ENCODE measurements around the gene NR6A1. TPM values are rescaled to one million over a fixed set of nuclear protein-coding genes. Genes with fewer than 3 reads are reported as not detected.

The NR6A1 gene
- total RNA-seq, 4 donors from 2014 or later, result 1.8 to 2.8 (median 2.0) TPM

- intact Hi-C loops (cut with DNase I), result no loop called here
- WGBS, result 94% methylated on average over 9 of the region's 9 CpGs
- H3K27ac ChIP-seq (replicated peaks in 1 of 4), result no peak overlapping the region
- DNase-seq (ENCODE audit: extremely low spot score), result no peak
- no peaks in the 10 kb centered on the region for H3K4me1 ChIP-seq
- no peaks in the 10 kb centered on the region for H3K9me3 ChIP-seq
- no peaks in the 10 kb centered on the region for H3K36me3 ChIP-seq
- H3K27me3 ChIP-seq, result peaks cover 0 to 86% (median 19%) of the 10 kb centered on the region in 4 donors
- H3K4me3 ChIP-seq, result no peak overlapping the region
- no peak for TF ChIP-seq EP300 (IDR thresholded peaks at IDR 0.05)
- no peak for TF ChIP-seq POLR2A (IDR thresholded peaks at IDR 0.05; ENCODE audit: low read depth)
- TF ChIP-seq CTCF (IDR thresholded peaks at IDR 0.05), result no peak
- no peak for TF ChIP-seq POLR2AphosphoS5 (IDR thresholded peaks at IDR 0.05)
Measured at GRCh38 chr9:124483481-124483880, 287.6 kb downstream of the NR6A1 start.

GRCh38 chr9:124482431-124483031 lies 288.6 kb downstream of the NR6A1 start:
- no peak for DNase-seq (ENCODE audit: extremely low spot score)
- no peaks in the 10 kb centered on the region for H3K36me3 ChIP-seq
- H3K27me3 ChIP-seq, result peaks cover under 1 to 88% (median 27%) of the 10 kb centered on the region in 4 donors
- WGBS, result 50% methylated on average over 10 of the region's 26 CpGs
- intact Hi-C loops (cut with DNase I), result no loop called here
- no peaks in the 10 kb centered on the region for H3K9me3 ChIP-seq
- peaks cover 3 to 8% (median 7%) of the 10 kb centered on the region in 4 donors for H3K4me1 ChIP-seq
- no peak overlapping the region for H3K27ac ChIP-seq (replicated peaks in 1 of 4)
- H3K4me3 ChIP-seq, result no peak overlapping the region
- TF ChIP-seq CTCF (IDR thresholded peaks at IDR 0.05), result no peak
- TF ChIP-seq POLR2A (IDR thresholded peaks at IDR 0.05; ENCODE audit: low read depth), result no peak
- no peak for TF ChIP-seq EP300 (IDR thresholded peaks at IDR 0.05)
- no peak for TF ChIP-seq POLR2AphosphoS5 (IDR thresholded peaks at IDR 0.05)

DNA sequence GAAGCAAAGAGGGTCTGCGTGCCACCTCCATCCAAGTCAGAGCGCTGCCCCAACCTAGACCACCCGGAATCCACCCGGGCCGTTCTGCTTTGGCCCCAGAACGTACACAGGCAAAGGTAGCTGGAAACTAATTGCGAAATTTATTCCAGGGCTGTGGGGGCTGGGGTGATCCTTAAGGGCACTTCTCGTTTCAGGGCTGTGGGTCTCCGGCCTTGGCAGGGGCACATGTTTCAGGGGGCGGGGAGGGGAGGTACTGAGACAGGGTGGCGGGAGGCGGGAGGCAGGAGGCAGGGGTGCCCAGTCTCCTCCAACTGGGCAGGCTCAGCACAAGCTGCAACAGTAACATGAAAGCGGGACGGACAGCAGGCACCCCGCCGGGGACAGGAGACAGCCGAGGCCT lies 290.0 kb downstream of the NR6A1 start:
- Histone ChIP-seq H3K27me3 (peaks cover 4 to 88% (median 31%) of the 10 kb centered on the region in 4 donors), H3K4me3 (no peak overlapping the region), H3K9me3 (no peaks in the 10 kb centered on the region), H3K36me3 (no peaks in the 10 kb centered on the region), H3K4me1 (peaks cover 3 to 14% (median 13%) of the 10 kb centered on the region in 4 donors), H3K27ac (replicated peaks in 1 of 4) (no peak overlapping the region)
- TF ChIP-seq POLR2AphosphoS5 (IDR thresholded peaks at IDR 0.05) (no peak), EP300 (IDR thresholded peaks at IDR 0.05) (no peak), POLR2A (IDR thresholded peaks at IDR 0.05; ENCODE audit: low read depth) (no peak), CTCF (IDR thresholded peaks at IDR 0.05) (no peak)
- 75% methylated on average over 16 of the region's 17 CpGs for WGBS
- intact Hi-C loops (cut with DNase I), result no loop called here
- no peak for DNase-seq (ENCODE audit: extremely low spot score)

GRCh38 chr9:124480621-124480981 lies 290.5 kb downstream of the NR6A1 start:
- TF ChIP-seq EP300 (IDR thresholded peaks at IDR 0.05) (no peak), POLR2AphosphoS5 (IDR thresholded peaks at IDR 0.05) (no peak), CTCF (IDR thresholded peaks at IDR 0.05) (no peak), POLR2A (IDR thresholded peaks at IDR 0.05; ENCODE audit: low read depth) (no peak)
- no peaks in the 10 kb centered on the region for H3K36me3 ChIP-seq
- intact Hi-C loops (cut with DNase I), result no loop called here
- no peak overlapping the region for H3K4me3 ChIP-seq
- peaks cover 4 to 88% (median 31%) of the 10 kb centered on the region in 4 donors for H3K27me3 ChIP-seq
- H3K27ac ChIP-seq (replicated peaks in 1 of 4), result no peak overlapping the region
- DNase-seq (ENCODE audit: extremely low spot score), result no peak
- 10% methylated on average over 5 of the region's 7 CpGs for WGBS
- peaks cover 3 to 14% (median 13%) of the 10 kb centered on the region in 4 donors for H3K4me1 ChIP-seq
- H3K9me3 ChIP-seq, result no peaks in the 10 kb centered on the region

Measured in esophagus muscularis mucosa (tissue), 4 donors.